D721Med (cell line): ENCODE results near the gene GPR132.

Source experiments
- DNase-seq: peaks from one replicate; pipeline ENCODE4 v3.0.0; 2011; ENCODE audit warnings: low spot score; ENCODE audit not compliant: insufficient read length
- FAIRE-seq: peaks from 2 replicates; lab custom pipeline; 2011; peaks lifted over from hg19 to GRCh38; lab: Jason Lieb, UNC
- TF ChIP-seq, protein P1 (sequence below): IDR thresholded peaks from 2 replicates; pipeline ENCODE4 v1.5.1; 2012; ENCODE audit warnings: mild to moderate bottlenecking, control low read depth; ENCODE audit not compliant: insufficient read depth; ENCODE audit errors: missing control alignments

The GPR132 gene

DNA sequence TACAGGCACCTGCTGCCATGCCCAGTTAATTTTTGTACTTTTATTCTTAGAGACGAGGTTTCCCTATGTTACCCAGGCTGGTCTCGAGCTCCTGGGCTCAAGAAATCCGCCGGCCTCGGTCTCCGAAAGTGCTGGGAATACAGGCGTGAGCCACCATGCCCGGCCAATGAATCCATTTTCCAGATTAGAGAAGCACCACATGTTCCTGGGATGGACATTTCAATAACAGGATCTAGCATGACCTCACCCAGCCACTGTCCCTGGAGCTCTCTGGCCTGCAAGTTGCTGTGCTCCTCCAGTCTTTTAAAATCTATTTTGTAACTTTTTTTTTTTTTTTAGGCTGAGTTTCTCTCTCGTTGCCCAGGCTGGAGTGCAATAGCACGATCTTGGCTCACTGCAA lies 2.2 kb downstream of the GPR132 start:
- DNase-seq: no peak
- TF ChIP-seq, protein P1, sequence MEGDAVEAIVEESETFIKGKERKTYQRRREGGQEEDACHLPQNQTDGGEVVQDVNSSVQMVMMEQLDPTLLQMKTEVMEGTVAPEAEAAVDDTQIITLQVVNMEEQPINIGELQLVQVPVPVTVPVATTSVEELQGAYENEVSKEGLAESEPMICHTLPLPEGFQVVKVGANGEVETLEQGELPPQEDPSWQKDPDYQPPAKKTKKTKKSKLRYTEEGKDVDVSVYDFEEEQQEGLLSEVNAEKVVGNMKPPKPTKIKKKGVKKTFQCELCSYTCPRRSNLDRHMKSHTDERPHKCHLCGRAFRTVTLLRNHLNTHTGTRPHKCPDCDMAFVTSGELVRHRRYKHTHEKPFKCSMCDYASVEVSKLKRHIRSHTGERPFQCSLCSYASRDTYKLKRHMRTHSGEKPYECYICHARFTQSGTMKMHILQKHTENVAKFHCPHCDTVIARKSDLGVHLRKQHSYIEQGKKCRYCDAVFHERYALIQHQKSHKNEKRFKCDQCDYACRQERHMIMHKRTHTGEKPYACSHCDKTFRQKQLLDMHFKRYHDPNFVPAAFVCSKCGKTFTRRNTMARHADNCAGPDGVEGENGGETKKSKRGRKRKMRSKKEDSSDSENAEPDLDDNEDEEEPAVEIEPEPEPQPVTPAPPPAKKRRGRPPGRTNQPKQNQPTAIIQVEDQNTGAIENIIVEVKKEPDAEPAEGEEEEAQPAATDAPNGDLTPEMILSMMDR: no peak
- FAIRE-seq: no peak

DNA sequence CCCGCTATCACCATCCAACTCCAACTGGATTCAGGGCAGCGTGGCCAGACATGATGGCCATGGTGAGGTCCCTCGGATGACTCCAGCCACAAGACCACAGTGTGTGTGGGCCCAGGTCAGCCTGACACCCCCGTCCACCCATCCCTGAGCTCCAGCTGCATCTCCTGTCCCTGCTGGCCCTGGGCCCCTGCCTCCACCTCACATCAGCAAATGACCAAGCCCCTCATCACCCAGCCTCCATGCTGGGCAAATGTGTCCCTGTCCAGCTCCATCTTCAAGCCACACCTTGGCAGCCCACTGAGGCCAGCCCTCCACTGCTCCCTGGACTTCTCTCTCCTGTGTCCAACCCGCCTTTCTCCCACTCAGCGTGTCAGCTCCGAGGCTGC lies 3.2 kb downstream of the GPR132 start:
- DNase-seq: no peak
- no peak for FAIRE-seq
- TF ChIP-seq, protein P1: no peak

DNA sequence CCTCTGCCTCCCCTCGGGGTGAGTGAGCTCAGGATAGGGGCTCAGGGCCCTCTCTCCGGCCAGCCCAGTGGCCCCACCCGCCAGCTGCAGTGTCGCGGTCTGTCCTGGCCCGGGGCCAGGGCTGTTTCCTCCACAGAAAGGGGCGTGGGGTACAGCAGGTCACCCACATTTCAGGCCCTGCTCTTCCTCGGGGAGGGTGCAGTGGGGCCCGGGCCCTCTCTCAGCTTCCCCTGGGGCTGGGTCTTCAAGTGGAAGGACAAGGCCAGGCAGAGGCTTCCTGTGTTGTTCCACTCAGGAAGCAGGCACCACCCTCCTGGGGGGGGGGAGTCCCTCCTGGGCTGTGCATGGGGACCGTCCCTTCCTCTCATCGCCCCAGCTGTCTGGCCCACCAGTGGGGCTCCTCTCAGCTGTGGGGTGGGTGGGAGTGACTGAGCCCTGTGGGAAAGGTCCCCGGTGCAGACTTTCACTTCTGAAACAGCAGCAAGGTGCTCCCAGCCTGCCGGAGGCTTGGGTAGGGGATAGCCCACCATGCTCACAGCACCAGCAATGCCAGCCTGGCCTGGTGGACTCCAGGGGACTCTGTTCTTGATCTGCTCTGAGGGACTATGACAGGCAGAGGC lies 3.7 kb downstream of the GPR132 start:
- DNase-seq (no peak), FAIRE-seq (no peak)
- TF ChIP-seq, protein P1: no peak

DNA sequence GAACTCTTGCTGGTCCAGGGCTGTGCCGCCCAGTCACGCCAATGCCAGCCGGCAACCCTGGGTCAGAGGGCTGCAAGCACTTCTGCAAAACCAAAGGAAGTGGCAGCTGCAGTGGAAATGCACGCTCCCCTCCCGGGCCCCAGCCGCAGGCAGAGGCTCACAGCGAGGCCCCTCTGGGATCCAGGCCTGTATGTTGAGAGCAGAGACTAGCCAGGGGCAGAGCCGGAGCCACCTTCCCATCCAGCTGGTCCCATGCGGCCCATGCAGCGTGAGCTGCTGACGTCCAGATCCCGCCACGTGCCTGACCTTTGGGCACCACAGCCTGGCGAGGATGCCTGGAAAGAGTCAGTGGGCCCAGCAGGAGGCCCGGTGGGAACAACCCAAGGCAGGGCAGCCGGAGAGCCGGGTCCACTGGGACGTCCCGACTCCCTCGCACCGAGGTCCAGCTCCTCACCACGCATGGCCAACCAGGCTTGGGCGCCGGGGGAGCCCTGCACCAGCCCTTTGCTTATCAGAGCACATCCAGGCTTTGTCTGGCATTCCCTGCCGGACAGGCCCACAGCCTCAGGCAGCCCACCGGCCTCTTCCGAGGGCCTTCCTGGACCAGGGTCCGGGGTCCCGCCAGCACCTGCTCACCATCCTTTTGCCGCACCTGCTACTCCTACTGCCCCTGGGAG lies 4.3 kb downstream of the GPR132 start:
- FAIRE-seq (no peak), DNase-seq (no peak)
- TF ChIP-seq, protein P1: no peak

DNA sequence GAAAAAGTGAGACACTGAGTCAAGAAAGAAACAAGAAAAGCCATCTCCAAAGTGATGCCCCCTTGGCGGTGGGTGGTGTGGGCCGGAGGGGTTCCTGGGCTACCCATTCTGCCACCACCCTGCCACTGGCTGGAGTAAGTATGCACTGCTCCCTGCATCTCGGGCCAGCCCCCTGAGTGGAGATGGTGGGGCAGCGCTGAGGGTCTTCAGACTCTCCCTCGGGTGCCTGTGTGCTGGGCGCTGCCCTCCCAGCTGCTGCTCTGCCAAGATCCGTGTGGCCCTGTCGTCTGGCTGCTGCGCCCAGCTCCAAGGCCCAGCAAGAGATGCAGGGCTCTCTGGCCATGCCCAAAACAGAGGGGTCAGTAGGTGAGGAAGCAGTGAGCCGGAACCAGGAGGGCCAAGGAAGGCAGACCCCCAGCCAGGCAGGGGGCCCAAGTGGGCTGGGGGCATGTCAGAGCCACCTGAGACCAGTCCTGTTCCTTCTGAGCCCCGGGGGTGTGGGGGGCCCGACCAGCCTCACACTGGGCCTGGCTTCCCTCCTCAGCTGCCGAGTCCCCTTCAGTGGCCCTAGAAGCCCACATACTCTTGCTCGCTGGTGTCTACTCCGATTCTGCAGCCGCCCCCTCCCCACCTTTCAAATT lies 5.2 kb downstream of the GPR132 start:
- no peak for FAIRE-seq
- no peak for DNase-seq
- TF ChIP-seq, protein P1: no peak

DNA sequence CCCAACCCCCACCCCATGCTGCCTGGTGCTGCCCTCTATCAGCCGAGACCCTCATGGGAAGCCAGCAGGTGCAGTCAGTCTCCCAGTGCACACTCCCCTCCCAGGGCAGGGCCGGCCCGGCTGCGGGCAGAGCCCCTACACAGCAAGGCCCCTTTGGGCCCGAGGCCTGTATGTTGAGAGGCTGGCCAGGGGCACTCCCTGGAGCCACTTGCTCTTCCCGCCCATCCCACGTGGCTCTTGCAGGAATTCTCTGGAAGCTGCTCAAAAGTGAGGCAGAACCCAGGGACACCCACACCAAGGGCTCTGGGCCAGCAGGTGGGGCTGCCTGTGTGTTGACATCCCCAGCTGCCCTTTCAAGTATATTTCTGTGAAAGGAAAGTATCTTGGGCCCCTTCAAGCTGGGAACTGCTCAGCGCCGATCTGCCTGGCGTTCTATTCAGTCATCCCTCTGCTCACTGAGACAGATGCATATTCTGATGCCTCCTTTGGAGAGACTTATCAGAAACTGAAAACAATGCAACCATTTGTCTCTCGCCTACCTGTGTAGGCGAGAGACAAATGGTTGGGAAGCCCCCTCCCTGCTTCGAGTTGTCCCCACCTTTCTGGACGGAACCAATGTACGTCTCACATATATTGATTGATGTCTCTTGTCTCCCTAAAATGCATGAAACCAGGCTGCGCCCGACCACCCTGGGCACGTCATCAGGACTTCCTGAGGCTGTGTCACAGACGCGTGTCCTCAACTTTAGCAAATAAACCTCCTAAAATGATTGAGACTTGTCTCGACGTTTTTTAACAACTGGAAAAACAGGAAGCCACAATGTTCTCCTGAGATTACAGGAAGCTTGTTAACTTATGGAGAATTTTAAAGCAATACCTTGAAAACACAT lies 6.0 kb downstream of the GPR132 start:
- no peak for FAIRE-seq
- TF ChIP-seq, protein P1: peak; percentile 18
- no peak for DNase-seq
